Measurements from ENCODE around the gene XAGE3. TPM values are rescaled to one million over a fixed set of nuclear protein-coding genes. Genes with fewer than 3 reads are reported as not detected.
"Not testable (repeated sequence)": the region's sequence is repeated elsewhere in the genome, so short reads cannot be mapped to it uniquely, and the experiment has no call there.

The XAGE3 gene
- total RNA-seq, 1 donor from 2014 or later, result not detected

GRCh38 chrX:52843619-52844018, 24.3 kb downstream of the XAGE3 start:
- DNase-seq (ENCODE audit: low spot score), result not testable (repeated sequence)

DNA sequence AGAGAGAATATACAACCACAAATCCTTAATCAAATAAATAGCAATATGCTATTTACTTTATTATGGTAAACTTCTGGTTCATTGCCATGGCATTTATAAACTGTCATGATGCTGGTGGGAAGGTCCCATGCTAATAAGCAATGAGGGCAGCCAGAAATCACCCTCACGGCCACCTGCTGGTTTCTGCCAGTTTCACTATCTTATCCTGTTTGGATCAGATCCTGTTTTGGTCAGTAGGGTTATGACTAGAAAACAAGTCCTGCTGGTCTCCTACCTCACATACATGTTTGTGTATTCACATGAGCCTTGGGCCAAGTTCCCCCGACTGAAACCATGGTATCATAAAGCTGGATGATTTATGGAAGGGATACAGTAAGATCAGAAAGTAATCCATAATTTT, 28.7 kb downstream of the XAGE3 start:
- DNase-seq (ENCODE audit: low spot score), result no peak

DNA sequence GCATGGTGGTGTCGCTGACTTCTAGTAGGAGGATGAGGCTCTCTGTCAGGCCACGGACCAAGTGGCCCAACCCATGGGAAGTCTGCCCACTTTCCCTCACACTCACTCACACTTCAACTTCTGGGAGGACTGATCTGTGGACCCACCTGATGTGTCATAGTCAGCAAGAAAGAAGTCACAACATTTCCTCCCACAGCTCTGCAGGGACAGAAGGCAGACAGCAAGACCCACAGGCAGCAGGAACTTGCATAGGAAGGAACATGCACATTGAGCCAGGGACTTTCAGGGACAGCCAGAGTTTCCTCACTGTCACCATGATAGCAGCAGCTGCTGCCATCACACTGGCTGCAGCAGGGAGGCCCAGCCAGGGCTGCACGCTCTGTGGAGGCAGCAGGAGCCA, 37.3 kb downstream of the XAGE3 start:
- no peak for DNase-seq (ENCODE audit: low spot score)

GRCh38 chrX:52824608-52825007, 43.3 kb downstream of the XAGE3 start:
- DNase-seq (ENCODE audit: low spot score), result no peak

DNA sequence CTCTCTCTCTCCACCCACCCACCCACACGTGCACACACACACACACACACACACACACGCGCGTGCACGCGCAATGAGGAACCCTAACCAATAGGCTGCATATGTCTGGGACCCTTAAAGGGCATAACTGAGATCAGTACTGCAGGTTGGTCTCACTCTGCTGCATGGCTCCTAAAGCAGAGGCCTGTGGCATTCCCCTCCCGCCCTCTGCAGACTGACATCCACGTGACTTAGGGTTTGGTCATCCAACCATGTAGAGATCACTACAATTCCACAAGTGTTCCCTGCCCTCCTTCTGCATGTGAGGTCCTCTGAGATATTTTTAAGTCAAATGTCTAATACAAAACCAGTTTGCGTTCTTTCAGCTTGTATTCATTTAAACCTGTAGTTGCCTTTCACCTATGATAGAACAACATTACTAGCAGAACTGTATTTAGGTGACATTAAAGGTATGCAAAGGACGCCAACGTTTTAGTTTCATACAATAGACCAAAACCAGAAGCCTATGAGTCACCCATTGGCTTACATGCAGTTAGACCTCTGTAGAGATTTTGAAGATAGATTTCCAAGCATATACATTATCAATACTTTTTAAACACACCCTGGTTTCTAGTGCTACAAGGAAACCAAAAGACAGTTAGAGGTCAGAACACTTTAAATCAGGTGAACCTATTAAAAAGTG, 46.7 kb downstream of the XAGE3 start:
- DNase-seq (ENCODE audit: low spot score), result no peak

DNA sequence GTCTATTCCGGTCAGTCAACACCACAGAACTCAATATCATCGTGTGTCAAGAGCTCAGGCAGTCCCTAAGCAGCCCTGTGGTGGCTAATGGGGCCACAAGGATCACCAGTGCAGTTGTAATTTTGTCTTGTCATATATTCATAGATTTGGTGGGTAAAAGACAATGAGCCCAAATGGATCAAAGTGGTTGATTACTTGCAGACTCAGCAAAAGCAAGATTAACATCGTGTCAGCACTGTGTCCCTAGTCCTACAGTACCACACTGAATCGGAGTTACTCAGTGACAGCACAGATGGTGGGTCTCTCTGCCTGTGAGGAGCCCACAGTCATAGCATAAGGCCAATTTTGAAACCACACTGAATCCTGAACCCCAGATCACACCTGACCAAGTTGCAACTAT, 48.1 kb downstream of the XAGE3 start:
- no peak for DNase-seq (ENCODE audit: low spot score)

Other genes with a start within 250 kb of the XAGE3 start
- gene SSX7, start 213.2 kb downstream of the XAGE3 start, total RNA-seq, result not detected
- gene SSX2, start 160.9 kb downstream of the XAGE3 start, total RNA-seq, result not detected
- not detected for gene SSX2B, start 116.8 kb downstream of the XAGE3 start, total RNA-seq
- gene SPANXN5, start 70.7 kb downstream of the XAGE3 start, total RNA-seq, result not detected
- not detected for gene XAGE5, start 56.8 kb downstream of the XAGE3 start, total RNA-seq
- 28.5 TPM for gene FAM156B, start 29.2 kb upstream of the XAGE3 start, total RNA-seq
- gene FAM156A, start 90.4 kb upstream of the XAGE3 start, total RNA-seq, result 31.8 TPM
- gene GPR173, start 180.7 kb upstream of the XAGE3 start, total RNA-seq, result 1.9 TPM
- gene TSPYL2, start 214.3 kb upstream of the XAGE3 start, total RNA-seq, result 33.8 TPM
- 10.2 TPM for gene KANTR, start 226.1 kb upstream of the XAGE3 start, total RNA-seq